GM19324 (cell line): ENCODE results near the gene UBE2D4.
A peak's percentile ranks its signal among the peaks of the same experiment; 100 is the strongest.

ENCODE experiments used
- ATAC-seq: cut with Tn5 transposase; IDR thresholded peaks from one replicate; pipeline ENCODE4 v1.9.1; 2021; ENCODE audit warnings: mild to moderate bottlenecking, moderate library complexity; ENCODE audit not compliant: unreplicated experiment, low FRiP score

UBE2D4 gene

GRCh38 chr7:43906331-43907010 is 19.8 kb upstream of the UBE2D4 start, which contains the start of gene URGCP:
Gene URGCP (minus strand): TSS chr7:43906596. CDS start chr7:43906575, 21 bp downstream.
- peak; percentile 85 for ATAC-seq

GRCh38 chr7:43914795-43915194 is 11.4 kb upstream of the UBE2D4 start:
- ATAC-seq = no peak

GRCh38 chr7:43915907-43916306 is 10.3 kb upstream of the UBE2D4 start:
- ATAC-seq = no peak

- ATAC-seq = no peak
Measured at GRCh38 chr7:43921423-43921822, 4.8 kb upstream of the UBE2D4 start.

GRCh38 chr7:43922726-43923125 is 3.5 kb upstream of the UBE2D4 start:
- ATAC-seq = no peak

GRCh38 chr7:43926798-43927123 is 525 bp downstream of the UBE2D4 start:
- ATAC-seq = peak; percentile 10

- no peak for ATAC-seq
Measured at GRCh38 chr7:43927810-43928209, 1.6 kb downstream of the UBE2D4 start.

DNA sequence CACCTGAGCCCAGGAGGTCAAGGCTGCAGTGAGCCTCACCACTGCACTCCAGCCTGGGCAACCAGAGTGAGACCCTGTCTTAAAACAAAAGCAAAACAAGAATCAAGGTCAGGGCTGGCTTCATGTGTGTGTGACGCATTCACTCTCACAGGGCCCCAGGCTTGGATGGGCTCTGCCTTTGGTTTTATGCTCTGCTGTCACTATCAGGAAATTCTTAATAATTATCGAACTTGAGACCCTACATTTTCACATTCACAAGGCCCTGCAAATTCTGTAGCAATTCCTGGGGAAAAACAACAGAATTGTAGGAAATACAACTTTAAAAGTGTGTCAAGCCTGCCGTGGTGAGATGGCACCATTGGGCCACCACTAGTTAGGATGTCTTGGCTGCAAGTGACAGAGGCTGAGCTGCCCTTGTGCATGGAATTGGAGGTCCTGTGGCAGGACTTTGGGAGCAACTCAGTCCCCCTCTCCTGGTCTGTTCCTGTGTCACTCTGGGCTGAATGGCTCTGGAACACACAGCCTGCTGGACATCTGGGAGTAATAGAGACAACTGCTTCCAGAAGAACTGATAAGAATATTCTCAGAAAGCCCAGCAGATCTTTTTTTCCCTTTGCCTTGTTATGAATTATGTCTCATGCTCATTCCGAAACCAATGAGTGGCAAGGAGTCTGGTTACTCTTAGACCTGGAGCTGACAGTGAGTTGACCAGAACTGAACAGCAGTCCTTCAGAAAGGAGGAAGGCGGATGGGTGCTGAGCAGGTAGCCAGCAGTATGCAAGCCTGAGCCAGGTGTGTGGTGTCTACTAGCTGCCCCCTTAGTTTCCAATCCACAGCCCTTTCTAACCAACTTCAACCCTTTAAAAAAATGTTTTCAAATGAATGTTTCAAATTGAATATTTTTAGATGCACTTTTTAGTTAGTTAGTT is 3.6 kb downstream of the UBE2D4 start:
- no peak for ATAC-seq

- no peak for ATAC-seq
Measured at GRCh38 chr7:43931346-43931745, 5.1 kb downstream of the UBE2D4 start.

GRCh38 chr7:43933902-43934560 is 7.8 kb downstream of the UBE2D4 start:
- no peak for ATAC-seq

GRCh38 chr7:43937444-43937843 is 11.2 kb downstream of the UBE2D4 start:
- ATAC-seq = no peak

GRCh38 chr7:43938892-43939482 is 12.8 kb downstream of the UBE2D4 start:
- no peak for ATAC-seq

GRCh38 chr7:43942250-43942649 is 16.0 kb downstream of the UBE2D4 start:
- no peak for ATAC-seq

DNA sequence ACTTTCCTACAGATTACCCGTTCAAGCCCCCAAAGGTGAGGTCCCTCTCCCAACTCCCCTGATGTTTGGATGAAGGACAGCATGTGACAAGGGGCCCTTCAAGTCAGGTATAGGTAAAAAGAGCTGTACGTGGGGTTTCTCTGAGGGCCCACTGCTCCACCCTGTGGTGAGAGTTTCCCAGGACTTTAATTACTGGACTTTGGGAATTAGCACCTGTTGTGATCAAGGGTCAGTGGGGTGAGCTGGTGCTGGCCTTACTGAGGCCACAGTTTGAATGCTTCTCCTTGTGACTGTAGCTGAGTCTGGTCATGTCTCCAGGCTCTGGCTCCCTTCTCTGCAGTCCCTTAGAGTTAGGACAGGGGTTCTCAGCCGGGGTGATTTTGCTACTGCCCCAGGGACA is 16.8 kb downstream of the UBE2D4 start:
- ATAC-seq = no peak

GRCh38 chr7:43943417-43944187 is 17.4 kb downstream of the UBE2D4 start:
- no peak for ATAC-seq

DNA sequence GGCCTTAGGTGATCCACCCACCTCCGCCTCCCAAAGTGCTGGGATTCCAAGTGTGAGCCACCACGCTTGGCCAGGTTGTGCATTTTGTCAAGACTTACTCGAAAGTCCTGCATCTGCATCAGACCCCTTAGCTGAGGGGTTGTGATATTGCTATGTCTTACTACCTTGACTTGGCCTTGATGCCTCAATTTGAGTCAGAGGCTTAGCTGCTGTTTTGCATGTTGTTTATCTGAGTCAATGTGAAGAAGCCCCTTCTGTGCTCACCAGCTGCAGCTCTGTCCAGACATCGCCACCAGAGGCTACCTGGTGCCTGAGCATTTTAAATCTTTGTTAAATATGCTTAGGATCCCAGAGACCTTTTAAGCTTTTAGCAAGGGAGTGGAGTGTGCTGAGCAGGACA is 18.1 kb downstream of the UBE2D4 start:
- no peak for ATAC-seq

GRCh38 chr7:43952028-43952427 is 25.8 kb downstream of the UBE2D4 start:
- no peak for ATAC-seq

GRCh38 chr7:43953071-43953470 is 26.8 kb downstream of the UBE2D4 start:
- ATAC-seq = no peak

DNA sequence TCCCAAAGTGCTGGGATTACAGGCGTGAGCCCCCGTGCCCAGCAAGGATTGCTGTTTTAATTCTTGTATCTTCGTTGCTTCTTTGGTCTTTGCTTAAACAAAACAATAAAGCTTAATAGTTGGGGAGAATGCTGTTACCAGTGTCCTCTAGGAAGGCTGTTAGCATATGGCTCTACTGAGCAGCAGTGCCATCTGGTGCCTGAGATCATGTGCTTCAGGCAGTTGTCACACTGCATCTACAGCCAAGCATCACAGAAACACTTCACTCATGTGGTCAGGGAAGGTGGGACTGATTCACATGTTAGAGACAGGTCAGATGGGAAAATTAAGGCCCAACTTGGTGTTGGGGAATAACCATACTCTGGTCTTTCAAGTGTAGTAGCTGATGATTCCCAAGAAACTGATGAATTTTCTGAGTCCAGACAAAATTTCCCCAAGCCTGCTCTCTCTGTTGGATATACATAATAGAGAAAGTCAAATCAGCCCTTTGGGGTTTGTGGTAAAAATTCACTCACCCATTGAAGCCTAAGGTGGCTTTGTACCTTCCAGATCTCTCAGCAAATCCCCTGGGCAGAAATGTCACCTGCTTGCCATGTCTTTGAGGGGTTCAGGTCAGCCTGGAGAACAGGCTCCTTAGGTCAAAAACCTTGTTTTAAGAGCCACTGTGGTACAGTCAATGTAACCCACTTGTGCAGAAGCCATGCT is 28.4 kb downstream of the UBE2D4 start:
- peak; percentile 54 for ATAC-seq

DNA sequence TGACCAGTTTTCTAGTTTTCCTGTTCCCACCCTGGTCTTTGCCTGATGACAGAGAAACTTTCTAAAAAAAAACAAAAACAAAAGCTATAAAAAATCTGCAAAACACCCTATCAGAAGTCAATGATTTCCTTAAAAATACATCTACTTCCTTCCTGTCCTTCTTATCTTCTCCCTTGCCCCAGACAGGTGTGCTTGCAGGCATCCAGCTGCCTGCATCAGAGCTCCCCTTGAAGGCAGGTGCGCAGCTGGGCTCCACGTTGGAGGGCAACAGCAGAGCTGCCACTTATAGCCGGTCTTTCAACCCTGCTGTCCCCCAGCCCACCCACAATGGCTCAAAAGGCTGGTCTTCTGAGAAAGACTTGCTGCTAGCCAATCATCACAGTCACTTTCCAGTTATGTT is 29.8 kb downstream of the UBE2D4 start:
- ATAC-seq = no peak
